Transverse colon (tissue), 1 donor: ENCODE measurements around the gene CFAP46.
"Not testable (repeated sequence)": the region's sequence is repeated elsewhere in the genome, so short reads cannot be mapped to it uniquely, and the experiment has no call there.

ENCODE experiments used
- EP300 ChIP-seq: sonication (generic); formaldehyde crosslinking; IDR thresholded peaks from one replicate; pipeline ENCODE4 v1.6.1; 2017; ENCODE audit warnings: antibody characterized with exemption, low read depth
- POLR2A ChIP-seq: fragments of 450-650 bp; IDR thresholded peaks from one replicate; pipeline ENCODE4 v1.6.1; 2016; ENCODE audit warnings: antibody characterized with exemption, mild to moderate bottlenecking, moderate library complexity

- not testable (repeated sequence) for TF ChIP-seq POLR2A, EP300
These were observed 99.1 kb downstream of the CFAP46 start for GRCh38 chr10:132843276-132843675.
